ENCODE measurements around the gene ERN1. TPM values are rescaled to one million over a fixed set of nuclear protein-coding genes. Genes with fewer than 3 reads are reported as not detected.

ERN1 gene
- total and polyA plus RNA-seq, 2 of the 13 experiments (the other 11 are each of a cell fraction or from before 2014, with no cell fraction given): 6.0 to 12.7 TPM

DNA sequence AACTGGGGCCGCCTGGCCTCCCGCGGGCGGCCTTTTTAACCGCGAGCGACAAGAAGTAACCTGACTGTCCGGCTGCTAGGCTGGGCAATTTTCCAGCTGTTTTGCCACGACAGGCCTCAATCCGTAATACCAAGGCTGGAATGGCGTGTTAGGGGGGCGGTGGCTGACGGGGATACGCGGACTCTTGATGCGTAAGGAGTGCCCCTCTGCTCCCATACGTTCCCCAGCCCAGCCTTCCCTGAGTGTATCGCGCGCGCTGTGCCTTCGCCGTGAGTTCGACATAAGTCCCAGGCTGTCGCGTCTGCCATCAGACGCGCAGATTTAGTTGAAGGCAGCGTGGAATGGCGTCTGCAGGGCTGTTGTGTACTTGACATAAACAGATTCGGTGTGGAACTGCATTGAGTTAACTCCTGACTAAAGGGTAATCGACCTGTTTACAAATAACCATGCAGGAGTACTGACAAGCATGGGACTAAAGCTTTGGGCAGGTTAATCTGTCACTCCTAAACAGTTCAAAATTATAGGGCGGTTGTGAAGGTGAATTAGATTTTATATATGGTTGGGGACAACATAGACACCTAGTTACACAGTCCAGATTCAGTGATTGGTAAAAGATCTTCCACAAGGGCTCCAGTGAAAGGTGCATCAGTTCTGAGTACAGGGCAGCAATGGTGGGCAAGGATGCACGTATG, 16.6 kb upstream of the ERN1 start (continued):
- TF ChIP-seq, protein P1, sequence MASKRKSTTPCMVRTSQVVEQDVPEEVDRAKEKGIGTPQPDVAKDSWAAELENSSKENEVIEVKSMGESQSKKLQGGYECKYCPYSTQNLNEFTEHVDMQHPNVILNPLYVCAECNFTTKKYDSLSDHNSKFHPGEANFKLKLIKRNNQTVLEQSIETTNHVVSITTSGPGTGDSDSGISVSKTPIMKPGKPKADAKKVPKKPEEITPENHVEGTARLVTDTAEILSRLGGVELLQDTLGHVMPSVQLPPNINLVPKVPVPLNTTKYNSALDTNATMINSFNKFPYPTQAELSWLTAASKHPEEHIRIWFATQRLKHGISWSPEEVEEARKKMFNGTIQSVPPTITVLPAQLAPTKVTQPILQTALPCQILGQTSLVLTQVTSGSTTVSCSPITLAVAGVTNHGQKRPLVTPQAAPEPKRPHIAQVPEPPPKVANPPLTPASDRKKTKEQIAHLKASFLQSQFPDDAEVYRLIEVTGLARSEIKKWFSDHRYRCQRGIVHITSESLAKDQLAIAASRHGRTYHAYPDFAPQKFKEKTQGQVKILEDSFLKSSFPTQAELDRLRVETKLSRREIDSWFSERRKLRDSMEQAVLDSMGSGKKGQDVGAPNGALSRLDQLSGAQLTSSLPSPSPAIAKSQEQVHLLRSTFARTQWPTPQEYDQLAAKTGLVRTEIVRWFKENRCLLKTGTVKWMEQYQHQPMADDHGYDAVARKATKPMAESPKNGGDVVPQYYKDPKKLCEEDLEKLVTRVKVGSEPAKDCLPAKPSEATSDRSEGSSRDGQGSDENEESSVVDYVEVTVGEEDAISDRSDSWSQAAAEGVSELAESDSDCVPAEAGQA (IDR thresholded peaks at IDR 0.05; ENCODE audit: low read depth): peak; percentile 61; the same call in 1 of the 2 replicates
- TF ChIP-seq, protein P1 (CRISPR knock-in tag; IDR thresholded peaks at IDR 0.05; ENCODE audit: borderline replicate concordance): no peak
- TF ChIP-seq NRL (CRISPR knock-in tag; IDR thresholded peaks at IDR 0.05; ENCODE audit: borderline replicate concordance) (peak; percentile 73; the same call in 1 of the 2 replicates), ZBTB40 (IDR thresholded peaks at IDR 0.05) (no peak), ZBTB40 (CRISPR knock-in tag; IDR thresholded peaks at IDR 0.05) (no peak; the same call in 1 of the 2 replicates), CAMTA2 (CRISPR knock-in tag; IDR thresholded peaks at IDR 0.05; ENCODE audit: borderline replicate concordance) (no peak), ZNF816 (CRISPR knock-in tag; IDR thresholded peaks at IDR 0.05; ENCODE audit: borderline replicate concordance) (no peak), ZGPAT (CRISPR knock-in tag; IDR thresholded peaks at IDR 0.05) (no peak), GFI1 (CRISPR knock-in tag; IDR thresholded peaks at IDR 0.05; ENCODE audit: borderline replicate concordance) (no peak), ZNF660 (CRISPR knock-in tag; IDR thresholded peaks at IDR 0.05; ENCODE audit: borderline replicate concordance, low read depth) (no peak), ZNF614 (CRISPR knock-in tag; IDR thresholded peaks at IDR 0.05; ENCODE audit: borderline replicate concordance) (no peak), RFXAP (CRISPR knock-in tag; IDR thresholded peaks at IDR 0.05; ENCODE audit: borderline replicate concordance) (no peak)

Data from HepG2 (cell line).